K562 (cell line): Measurements from ENCODE around the gene FAM200B. TPM values are rescaled to one million over a fixed set of nuclear protein-coding genes. Genes with fewer than 3 reads are reported as not detected.

ENCODE experiments used
- CHD1 ChIP-seq: fragments of 200-600 bp; sonication (generic); IDR thresholded peaks from one replicate; pipeline ENCODE4 v1.6.1; 2012; ENCODE audit warnings: mild to moderate bottlenecking, moderate library complexity, low read length, inconsistent platforms
- CREB1 ChIP-seq, 2 experiments: sonication (generic) in 1 of 2; formaldehyde crosslinking in 1 of 2; IDR thresholded peaks; 2 replicates each; pipeline versions ENCODE4 v1.6.1 to v1.8.0; 2012 to 2022; ENCODE audit warnings: inconsistent platforms in 1 of 2, mild to moderate bottlenecking in 1 of 2, missing genetic modification reagents in 1 of 2, moderate library complexity in 1 of 2
- HDAC2 ChIP-seq: fragments of 450-650 bp; IDR thresholded peaks from 2 replicates; pipeline ENCODE4 v1.6.1; 2016; ENCODE audit warnings: mild to moderate bottlenecking
- KLF1 ChIP-seq: fragments of 450-650 bp; IDR thresholded peaks from 2 replicates; pipeline ENCODE4 v1.6.1; 2016; ENCODE audit warnings: missing genetic modification characterization, missing compliant biosample characterization
- MCM2 ChIP-seq: fragments of 450-650 bp; IDR thresholded peaks from 2 replicates; pipeline ENCODE4 v1.6.1; 2017; ENCODE audit warnings: low read depth, mild to moderate bottlenecking
- MEF2A ChIP-seq: IDR thresholded peaks from 2 replicates; pipeline ENCODE4 v1.6.1; 2011; ENCODE audit warnings: low read depth, mild to moderate bottlenecking, low read length, moderate library complexity; ENCODE audit not compliant: control insufficient read depth
- NFIX ChIP-seq: fragments of 250-450 bp; sonication (Bioruptor Pico); IDR thresholded peaks from 2 replicates; pipeline ENCODE4 v1.4.0; 2020; ENCODE audit warnings: low read depth, mild to moderate bottlenecking, moderate library complexity
- NR4A1 ChIP-seq, 2 experiments: fragments of 250-450 bp in 1 of 2; fragments of 450-650 bp in 1 of 2; sonication (Bioruptor Pico) in 1 of 2; IDR thresholded peaks; 2 replicates each; pipeline versions ENCODE4 v1.4.0 to v1.6.1; 2016 to 2020; ENCODE audit warnings: mild to moderate bottlenecking in 2 of 2, missing compliant biosample characterization in 1 of 2, missing genetic modification characterization in 1 of 2, moderate library complexity in 1 of 2
- SPI1 ChIP-seq: IDR thresholded peaks from 2 replicates; pipeline ENCODE4 v1.6.1; 2011; ENCODE audit warnings: low read depth, low read length, control low read depth, borderline replicate concordance
- SRSF7 ChIP-seq: fragments of 200-400 bp; formaldehyde crosslinking; optimal IDR thresholded peaks from 2 replicates; pipeline ENCODE3; 2017; ENCODE audit warnings: mild to moderate bottlenecking, low read depth, low read length
- TCFL5 ChIP-seq: fragments of 250-450 bp; sonication (Bioruptor Pico); conservative IDR thresholded peaks from 2 replicates; pipeline ENCODE4 v1.6.1; 2021; ENCODE audit warnings: mild to moderate bottlenecking, moderate library complexity, matching md5 sums
- ZFPM2 ChIP-seq: fragments of 250-450 bp; sonication (Bioruptor Pico); IDR thresholded peaks from 2 replicates; pipeline ENCODE4 v1.5.1; 2022; ENCODE audit warnings: mild to moderate bottlenecking
- ZSCAN32 ChIP-seq: fragments of 450-650 bp; formaldehyde crosslinking; IDR thresholded peaks from 2 replicates; pipeline ENCODE4 v1.4.0; 2020; ENCODE audit warnings: mild to moderate bottlenecking, moderate library complexity
- polyA plus RNA-seq, 8 experiments: library from polyadenylated mRNA; depleted of rRNA in 4 of 8; stranded (reverse) in 5 of 8; unstranded in 3 of 8; fragments of >200 nt; fragmentation: Nextera tagmentation in 2 of 8; fragmentation: Illumina TruSeq in 1 of 8; extraction: Ambion mirVana in 2 of 8; extraction: Trizol in 1 of 8; gene quantifications; 2 replicates each; pipeline versions ENCODE4 v1.2.1 to v1.2.3, GENCODE V29; 2011 to 2014; ENCODE audit warnings: inconsistent platforms in 1 of 8, missing spikeins in 1 of 8
- total RNA-seq, 7 experiments: library from RNA; depleted of rRNA in 6 of 7; stranded (reverse); fragments of >200 nt in 6 of 7; fragmentation: Illumina TruSeq in 2 of 7; extraction: Trizol in 2 of 7; gene quantifications; 2 replicates each; pipeline versions ENCODE4 v1.2.1 to v1.2.3, GENCODE V29; 2011 to 2021; ENCODE audit warnings: low replicate concordance in 1 of 7
- TF ChIP-seq, protein P1 (sequence below): sonication (generic); formaldehyde crosslinking; IDR thresholded peaks from 2 replicates; pipeline ENCODE4 v1.8.1; 2023; ENCODE audit warnings: missing genetic modification reagents, mild to moderate bottlenecking, borderline replicate concordance
- TF ChIP-seq, protein P2 (sequence below): sonication (generic); formaldehyde crosslinking; IDR thresholded peaks from 2 replicates; pipeline ENCODE4 v1.8.0; 2022; ENCODE audit warnings: mild to moderate bottlenecking, low read depth, missing genetic modification reagents
- TF ChIP-seq, protein P3 (sequence below): IDR thresholded peaks from 3 replicates; pipeline ENCODE4 v1.6.1; 2011; ENCODE audit warnings: borderline replicate concordance, mild to moderate bottlenecking; ENCODE audit not compliant: insufficient read length, insufficient read depth
- TF ChIP-seq, protein P4 (sequence below): sonication (generic); formaldehyde crosslinking; IDR thresholded peaks from 2 replicates; pipeline ENCODE4 v1.8.1; 2022; ENCODE audit warnings: missing genetic modification reagents

The FAM200B gene
- total and polyA plus RNA-seq, 9 of the 15 experiments (the other 6 are each of a cell fraction or from before 2014, with no cell fraction given), result 17.4 to 48.0 (median 25.5) TPM

DNA sequence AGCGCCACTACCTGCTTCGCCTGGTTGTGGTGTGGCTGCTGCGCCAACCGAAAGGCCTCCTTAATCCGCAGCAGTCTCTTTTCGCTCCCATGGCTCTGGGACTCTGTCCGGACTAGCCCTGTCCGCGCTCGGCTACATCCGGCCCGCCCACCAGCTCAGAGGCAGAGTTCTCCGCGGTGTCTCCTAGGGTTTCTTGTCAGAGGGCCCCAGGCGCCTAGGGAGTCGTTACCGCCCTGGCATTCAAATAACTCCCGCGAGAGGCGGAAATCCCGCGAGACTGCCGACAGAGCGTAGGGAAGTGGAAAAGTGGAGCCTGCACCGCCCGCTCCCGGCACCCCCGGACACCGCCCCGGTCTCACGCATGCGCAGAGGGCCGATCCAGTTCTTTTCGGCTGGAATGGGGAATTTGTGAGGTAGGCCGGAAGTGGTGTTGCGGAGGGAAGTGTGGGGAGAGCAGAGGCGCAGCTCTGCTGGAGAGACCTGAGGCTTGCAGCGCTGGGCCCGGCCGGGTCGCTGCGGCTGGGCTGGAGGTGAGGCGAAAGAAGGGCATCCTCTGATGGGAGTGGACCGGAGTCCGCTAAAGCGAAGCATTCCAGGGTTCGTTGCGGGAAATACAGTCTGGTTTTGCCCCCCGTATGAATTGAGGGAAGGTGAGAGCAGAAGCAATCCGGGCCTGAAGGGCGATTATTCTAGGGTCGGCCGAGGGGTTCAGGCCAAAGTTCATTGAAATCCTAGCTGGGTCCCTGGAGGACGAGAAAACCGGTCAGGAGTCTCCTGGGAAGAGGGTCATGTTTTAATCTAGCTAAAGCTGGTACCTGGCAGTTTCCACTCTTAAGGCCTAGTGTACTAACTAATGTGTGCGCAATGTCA lies at the start of gene FAM200B (continued):
- TF ChIP-seq, protein P1, sequence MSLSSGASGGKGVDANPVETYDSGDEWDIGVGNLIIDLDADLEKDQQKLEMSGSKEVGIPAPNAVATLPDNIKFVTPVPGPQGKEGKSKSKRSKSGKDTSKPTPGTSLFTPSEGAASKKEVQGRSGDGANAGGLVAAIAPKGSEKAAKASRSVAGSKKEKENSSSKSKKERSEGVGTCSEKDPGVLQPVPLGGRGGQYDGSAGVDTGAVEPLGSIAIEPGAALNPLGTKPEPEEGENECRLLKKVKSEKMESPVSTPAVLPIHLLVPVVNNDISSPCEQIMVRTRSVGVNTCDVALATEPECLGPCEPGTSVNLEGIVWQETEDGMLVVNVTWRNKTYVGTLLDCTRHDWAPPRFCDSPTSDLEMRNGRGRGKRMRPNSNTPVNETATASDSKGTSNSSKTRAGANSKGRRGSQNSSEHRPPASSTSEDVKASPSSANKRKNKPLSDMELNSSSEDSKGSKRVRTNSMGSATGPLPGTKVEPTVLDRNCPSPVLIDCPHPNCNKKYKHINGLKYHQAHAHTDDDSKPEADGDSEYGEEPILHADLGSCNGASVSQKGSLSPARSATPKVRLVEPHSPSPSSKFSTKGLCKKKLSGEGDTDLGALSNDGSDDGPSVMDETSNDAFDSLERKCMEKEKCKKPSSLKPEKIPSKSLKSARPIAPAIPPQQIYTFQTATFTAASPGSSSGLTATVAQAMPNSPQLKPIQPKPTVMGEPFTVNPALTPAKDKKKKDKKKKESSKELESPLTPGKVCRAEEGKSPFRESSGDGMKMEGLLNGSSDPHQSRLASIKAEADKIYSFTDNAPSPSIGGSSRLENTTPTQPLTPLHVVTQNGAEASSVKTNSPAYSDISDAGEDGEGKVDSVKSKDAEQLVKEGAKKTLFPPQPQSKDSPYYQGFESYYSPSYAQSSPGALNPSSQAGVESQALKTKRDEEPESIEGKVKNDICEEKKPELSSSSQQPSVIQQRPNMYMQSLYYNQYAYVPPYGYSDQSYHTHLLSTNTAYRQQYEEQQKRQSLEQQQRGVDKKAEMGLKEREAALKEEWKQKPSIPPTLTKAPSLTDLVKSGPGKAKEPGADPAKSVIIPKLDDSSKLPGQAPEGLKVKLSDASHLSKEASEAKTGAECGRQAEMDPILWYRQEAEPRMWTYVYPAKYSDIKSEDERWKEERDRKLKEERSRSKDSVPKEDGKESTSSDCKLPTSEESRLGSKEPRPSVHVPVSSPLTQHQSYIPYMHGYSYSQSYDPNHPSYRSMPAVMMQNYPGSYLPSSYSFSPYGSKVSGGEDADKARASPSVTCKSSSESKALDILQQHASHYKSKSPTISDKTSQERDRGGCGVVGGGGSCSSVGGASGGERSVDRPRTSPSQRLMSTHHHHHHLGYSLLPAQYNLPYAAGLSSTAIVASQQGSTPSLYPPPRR (CRISPR knock-in tag), result no peak
- TF ChIP-seq NFIX (no peak), TCFL5 (no peak), MEF2A (0 out of 2 replicates have a peak, but pooled peaks have one; percentile 2), SRSF7 (no peak), CREB1 (IDR thresholded peaks at IDR 0.05) (no peak; the same call in 1 of the 2 replicates), CREB1 (CRISPR knock-in tag; IDR thresholded peaks at IDR 0.05) (peak; percentile 55; the same call in 1 of the 2 replicates), NR4A1 (CRISPR knock-in tag; IDR thresholded peaks at IDR 0.05) (0 out of 2 replicates have a peak, but pooled peaks have one; percentile 19), NR4A1 (tag; IDR thresholded peaks at IDR 0.05) (no peak), CHD1 (peak; percentile 66), HDAC2 (0 out of 2 replicates have a peak, but pooled peaks have one; percentile 57), ZSCAN32 (CRISPR knock-in tag) (no peak), KLF1 (no peak), ZFPM2 (CRISPR knock-in tag) (no peak), MCM2 (no peak), SPI1 (peak; percentile 87)
- TF ChIP-seq, protein P2, sequence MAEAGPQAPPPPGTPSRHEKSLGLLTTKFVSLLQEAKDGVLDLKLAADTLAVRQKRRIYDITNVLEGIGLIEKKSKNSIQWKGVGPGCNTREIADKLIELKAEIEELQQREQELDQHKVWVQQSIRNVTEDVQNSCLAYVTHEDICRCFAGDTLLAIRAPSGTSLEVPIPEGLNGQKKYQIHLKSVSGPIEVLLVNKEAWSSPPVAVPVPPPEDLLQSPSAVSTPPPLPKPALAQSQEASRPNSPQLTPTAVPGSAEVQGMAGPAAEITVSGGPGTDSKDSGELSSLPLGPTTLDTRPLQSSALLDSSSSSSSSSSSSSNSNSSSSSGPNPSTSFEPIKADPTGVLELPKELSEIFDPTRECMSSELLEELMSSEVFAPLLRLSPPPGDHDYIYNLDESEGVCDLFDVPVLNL (CRISPR knock-in tag), result peak; percentile 99
- TF ChIP-seq, protein P3, sequence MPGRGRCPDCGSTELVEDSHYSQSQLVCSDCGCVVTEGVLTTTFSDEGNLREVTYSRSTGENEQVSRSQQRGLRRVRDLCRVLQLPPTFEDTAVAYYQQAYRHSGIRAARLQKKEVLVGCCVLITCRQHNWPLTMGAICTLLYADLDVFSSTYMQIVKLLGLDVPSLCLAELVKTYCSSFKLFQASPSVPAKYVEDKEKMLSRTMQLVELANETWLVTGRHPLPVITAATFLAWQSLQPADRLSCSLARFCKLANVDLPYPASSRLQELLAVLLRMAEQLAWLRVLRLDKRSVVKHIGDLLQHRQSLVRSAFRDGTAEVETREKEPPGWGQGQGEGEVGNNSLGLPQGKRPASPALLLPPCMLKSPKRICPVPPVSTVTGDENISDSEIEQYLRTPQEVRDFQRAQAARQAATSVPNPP, result no peak
- TF ChIP-seq, protein P4, sequence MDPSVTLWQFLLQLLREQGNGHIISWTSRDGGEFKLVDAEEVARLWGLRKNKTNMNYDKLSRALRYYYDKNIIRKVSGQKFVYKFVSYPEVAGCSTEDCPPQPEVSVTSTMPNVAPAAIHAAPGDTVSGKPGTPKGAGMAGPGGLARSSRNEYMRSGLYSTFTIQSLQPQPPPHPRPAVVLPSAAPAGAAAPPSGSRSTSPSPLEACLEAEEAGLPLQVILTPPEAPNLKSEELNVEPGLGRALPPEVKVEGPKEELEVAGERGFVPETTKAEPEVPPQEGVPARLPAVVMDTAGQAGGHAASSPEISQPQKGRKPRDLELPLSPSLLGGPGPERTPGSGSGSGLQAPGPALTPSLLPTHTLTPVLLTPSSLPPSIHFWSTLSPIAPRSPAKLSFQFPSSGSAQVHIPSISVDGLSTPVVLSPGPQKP (CRISPR knock-in tag), result no peak
